GM21515 (cell line): Measurements from ENCODE around the gene DRG2.

ENCODE experiments used
- ATAC-seq: cut with Tn5 transposase; IDR thresholded peaks from one replicate; pipeline ENCODE4 v1.9.1; 2021; ENCODE audit not compliant: unreplicated experiment

The DRG2 gene

GRCh38 chr17:18142417-18142816 lies 54.7 kb downstream of the DRG2 start:
- ATAC-seq = no peak

DNA sequence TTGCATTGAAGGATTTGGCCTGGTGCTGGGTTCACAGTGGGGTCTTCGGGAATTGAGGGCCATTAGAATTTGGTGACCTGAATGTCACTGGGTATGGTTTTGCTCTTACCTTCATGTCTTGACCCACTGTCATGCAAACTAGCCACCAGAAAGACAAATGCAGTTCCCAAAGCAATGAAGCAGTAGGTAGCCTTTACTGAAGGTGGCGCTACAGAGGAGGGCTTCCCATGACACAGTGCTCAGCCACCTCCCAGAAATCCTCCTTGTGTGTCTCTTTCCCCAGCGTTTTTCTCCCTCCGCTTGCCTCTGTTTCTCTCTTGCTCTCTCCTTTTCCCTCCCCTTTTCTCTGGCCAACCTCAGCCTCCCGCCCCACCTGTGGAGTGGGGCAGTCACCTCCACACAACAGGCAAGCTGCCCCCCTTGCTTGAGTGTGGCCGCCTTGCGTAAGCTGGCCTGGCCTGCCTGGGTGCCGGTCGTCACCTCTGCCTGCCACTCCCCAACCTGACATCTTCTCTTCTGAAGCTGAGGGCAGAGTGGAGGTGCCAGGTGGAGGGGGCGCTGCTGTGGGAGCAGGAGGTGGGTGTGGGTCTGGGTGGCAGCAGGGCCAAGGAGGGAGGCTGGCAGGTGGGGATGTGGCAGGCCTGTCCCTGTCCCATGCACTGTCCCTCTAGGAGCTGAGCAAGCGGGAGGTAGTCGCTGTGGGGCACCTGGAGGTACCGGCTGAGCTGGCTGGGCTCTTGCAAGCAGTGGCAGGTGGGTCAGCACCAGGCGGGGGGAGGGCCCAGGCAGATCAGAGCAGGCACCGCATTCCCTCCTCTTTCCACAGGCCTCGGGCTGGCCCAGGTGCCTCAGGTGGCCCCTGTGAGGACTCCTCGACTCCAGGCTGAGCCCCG lies 55.5 kb downstream of the DRG2 start:
- ATAC-seq = no peak

- ATAC-seq = no peak
Observed at GRCh38 chr17:18144261-18144660, 56.5 kb downstream of the DRG2 start.

GRCh38 chr17:18144855-18145254 lies 57.1 kb downstream of the DRG2 start:
- no peak for ATAC-seq

- ATAC-seq = no peak
Observed at GRCh38 chr17:18145811-18146210, 58.1 kb downstream of the DRG2 start.

DNA sequence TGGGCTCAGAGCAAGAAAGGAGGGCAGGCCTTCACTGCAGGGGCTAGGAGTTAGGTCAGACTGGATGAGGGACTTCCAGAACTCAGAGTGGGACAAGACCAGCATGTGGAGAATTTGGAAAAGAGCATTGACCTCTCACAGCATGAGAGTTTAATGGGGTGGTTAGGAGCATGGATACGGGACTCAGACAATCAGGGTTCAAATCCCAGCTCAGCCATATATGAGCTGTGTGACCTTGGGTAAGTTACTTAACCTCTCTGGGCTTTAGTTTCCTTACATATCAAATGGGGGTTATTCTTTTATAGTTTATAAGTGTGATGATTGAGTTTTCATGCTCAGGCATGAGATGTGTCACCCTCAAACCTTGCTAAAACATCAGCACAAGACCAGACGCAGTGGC lies 58.5 kb downstream of the DRG2 start:
- no peak for ATAC-seq

GRCh38 chr17:18146980-18147379 lies 59.2 kb downstream of the DRG2 start:
- ATAC-seq = no peak

DNA sequence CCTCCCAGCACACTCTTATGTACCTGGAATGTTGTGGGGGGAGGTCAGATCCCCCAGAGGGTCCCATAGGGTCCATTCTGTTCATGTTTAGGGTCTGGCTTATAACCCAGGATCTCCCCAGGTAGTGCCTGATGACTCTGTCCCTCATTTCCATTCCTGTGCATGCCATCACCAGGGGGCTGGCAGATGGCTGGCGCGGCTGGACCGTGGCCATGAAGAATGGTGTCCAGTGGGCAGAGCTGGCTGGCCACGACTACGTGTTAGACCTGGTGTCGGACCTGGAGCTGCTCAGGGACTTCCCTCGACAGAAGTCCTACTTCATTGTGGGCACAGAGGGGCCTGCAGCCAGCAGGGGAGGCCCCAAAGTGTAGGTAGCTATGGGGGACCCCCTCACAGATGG lies 60.8 kb downstream of the DRG2 start:
- ATAC-seq = no peak

DNA sequence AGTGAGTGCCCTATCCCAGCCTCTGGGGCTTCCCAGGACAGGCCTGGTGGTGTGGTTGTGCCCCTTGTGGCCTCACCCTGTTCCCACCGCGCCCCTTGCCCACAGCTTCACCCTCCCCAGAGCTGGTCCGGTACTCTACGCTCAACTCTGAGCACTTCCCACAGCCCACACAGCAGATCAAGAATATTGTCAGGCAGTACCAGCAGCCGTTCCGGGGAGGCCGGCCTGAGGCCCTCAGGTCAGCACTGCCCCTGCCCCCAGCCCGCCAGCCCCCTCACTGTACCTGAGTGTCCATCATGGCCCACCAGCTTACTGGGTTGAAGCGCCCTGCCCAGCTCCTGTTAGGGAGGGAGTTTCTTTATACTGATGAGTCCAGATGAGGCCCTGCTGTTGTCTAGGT lies 63.5 kb downstream of the DRG2 start:
- no peak for ATAC-seq

- ATAC-seq = no peak
Observed at GRCh38 chr17:18155179-18155578, 67.4 kb downstream of the DRG2 start.

GRCh38 chr17:18156171-18156975 lies 68.6 kb downstream of the DRG2 start:
- no peak for ATAC-seq

DNA sequence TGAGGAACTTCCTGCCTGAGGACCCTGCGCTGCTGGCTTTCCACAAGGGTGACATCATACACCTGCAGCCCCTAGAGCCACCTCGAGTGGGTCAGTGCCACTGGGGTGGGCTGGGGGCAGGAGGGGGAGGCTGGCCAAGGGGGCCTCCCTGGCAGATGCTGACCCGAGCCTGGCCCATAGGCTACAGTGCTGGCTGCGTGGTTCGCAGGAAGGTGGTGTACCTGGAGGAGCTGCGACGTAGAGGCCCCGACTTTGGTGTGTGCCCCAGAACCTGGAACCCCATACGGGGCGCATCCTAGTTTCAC lies 69.2 kb downstream of the DRG2 start:
- ATAC-seq = no peak
